Measurements from ENCODE around the gene CXXC5. TPM values are rescaled to one million over a fixed set of nuclear protein-coding genes. Genes with fewer than 3 reads are reported as not detected.
A peak's percentile ranks its signal among the peaks of the same experiment; 100 is the strongest.

The CXXC5 gene
- total RNA-seq, 1 donor = 317 TPM

DNA sequence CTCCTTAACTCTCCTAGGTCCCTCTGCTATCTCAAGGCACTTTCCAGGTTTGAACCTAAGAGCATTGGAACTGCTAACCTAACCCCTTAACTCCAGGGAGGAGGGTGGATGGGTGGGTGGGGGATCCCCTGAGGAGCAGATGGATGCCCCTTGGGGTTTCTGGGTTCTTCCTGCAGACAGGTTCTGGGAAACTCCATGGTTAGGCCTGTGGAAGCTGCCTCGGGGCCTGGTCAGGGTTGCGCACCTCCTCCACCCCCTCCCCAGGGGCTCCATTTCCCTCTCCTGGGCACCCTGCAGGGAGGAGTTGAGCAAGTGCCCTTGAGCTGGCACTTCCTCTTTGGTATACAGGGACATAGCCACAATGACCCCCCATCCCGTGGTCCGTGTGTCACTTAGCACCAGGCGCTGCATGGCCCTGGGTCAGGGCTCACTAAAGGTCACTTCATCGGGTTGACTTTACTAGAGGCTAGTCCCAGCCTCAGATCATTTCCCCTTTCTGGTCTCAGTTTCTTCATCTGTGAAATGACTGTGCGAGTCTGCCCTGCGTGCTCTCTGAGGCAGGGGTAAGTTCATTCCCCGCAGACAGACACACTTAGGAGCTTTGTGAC lies 16.0 kb downstream of the CXXC5 start:
- no peak for DNase-seq (ENCODE audit: low read depth in 2 of 3, low spot score in 2 of 3)

- DNase-seq (ENCODE audit: low read depth in 2 of 3, low spot score in 2 of 3) = no peak
These were observed 16.7 kb downstream of the CXXC5 start for GRCh38 chr5:139664727-139665351.

GRCh38 chr5:139665626-139666025 lies 17.5 kb downstream of the CXXC5 start:
- no peak for DNase-seq (ENCODE audit: low read depth in 2 of 3, low spot score in 2 of 3)

- no peak for DNase-seq (ENCODE audit: low read depth in 2 of 3, low spot score in 2 of 3)
These were observed 18.4 kb downstream of the CXXC5 start for GRCh38 chr5:139666551-139666950.

GRCh38 chr5:139667001-139667729 lies 19.0 kb downstream of the CXXC5 start:
- no peak for DNase-seq (ENCODE audit: low read depth in 2 of 3, low spot score in 2 of 3)

GRCh38 chr5:139667730-139668063 lies 19.5 kb downstream of the CXXC5 start:
- DNase-seq (ENCODE audit: low read depth in 2 of 3, low spot score in 2 of 3) = no peak

GRCh38 chr5:139668064-139668880 lies 20.1 kb downstream of the CXXC5 start:
- peak in 2 of 3 donors; percentile 68 to 69 for DNase-seq (ENCODE audit: low read depth in 2 of 3, low spot score in 2 of 3)

DNA sequence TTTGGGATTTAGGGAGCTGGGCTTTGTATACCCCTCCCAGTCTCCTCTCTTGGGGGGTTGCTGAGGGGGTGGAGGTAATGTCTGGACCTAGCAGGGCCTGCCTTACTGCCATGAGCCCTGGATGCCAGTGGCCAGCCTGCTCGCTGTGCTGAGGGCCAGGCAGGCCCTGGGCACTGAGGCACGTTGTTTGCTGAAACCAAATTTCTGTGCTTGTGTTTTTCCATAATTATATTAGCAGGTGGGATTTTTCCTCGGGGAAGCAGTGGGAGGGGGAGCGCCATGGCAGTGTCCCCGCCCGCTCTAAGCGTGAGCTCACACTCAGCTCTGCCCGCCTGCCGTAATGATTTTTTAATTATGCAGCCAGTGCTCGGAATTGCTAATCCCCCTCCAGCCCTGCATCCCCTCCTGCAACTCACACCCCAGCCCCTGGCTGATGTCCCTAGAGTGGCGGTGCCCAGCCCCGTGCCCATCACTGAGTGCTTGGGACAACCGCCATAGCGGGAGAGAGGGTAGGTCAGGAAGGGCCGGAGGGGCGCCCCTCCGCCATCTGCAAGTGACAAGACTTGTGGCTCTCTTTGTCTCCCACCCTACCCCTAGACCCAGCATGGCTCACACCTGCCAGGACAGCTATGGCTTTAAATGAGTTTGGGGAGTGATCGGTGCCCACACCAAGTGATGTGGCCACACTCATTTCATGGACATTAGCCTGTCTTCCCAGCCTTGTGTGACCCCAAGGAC lies 20.9 kb downstream of the CXXC5 start:
- DNase-seq (ENCODE audit: low read depth in 2 of 3, low spot score in 2 of 3) = no peak

DNA sequence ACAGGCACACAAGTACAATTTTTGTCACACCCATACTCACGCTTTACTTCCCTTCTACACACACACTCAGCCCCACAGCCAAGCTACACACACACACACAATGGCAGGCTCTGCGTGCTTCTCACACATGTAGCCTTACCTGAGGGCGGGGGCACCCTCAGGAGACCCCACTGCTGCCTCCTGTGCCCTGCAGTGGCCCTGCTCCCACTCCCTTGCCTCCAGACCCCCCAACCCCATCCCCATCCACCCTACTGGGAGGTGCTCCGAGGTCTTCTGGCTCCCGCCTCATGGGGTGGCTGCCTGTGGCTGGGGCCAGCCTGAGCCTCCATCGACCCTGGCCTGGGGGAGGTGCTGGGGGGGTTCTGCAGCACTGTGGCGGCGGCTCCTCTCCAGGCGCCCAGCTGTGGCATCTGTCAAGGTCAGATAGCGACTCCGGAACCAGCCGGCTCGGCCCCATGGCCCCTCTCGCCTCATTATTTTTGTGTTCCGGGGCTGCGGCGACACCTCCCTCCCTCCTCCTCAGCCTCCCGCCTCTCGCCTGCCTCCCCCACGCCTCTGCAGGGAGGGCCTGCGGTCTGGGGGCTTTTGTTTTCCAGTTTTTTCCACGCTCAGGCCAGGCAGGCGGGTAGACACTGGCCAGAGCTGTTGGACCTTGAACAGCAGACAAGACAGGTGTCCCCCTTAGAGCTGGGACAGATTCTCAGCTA lies 21.7 kb downstream of the CXXC5 start:
- DNase-seq (ENCODE audit: low read depth in 2 of 3, low spot score in 2 of 3) = peak in 2 of 3 donors; percentile 95 to 98

GRCh38 chr5:139670369-139671095 lies 22.4 kb downstream of the CXXC5 start:
- peak in 2 of 3 donors; percentile 88 to 97 for DNase-seq (ENCODE audit: low read depth in 2 of 3, low spot score in 2 of 3)

DNA sequence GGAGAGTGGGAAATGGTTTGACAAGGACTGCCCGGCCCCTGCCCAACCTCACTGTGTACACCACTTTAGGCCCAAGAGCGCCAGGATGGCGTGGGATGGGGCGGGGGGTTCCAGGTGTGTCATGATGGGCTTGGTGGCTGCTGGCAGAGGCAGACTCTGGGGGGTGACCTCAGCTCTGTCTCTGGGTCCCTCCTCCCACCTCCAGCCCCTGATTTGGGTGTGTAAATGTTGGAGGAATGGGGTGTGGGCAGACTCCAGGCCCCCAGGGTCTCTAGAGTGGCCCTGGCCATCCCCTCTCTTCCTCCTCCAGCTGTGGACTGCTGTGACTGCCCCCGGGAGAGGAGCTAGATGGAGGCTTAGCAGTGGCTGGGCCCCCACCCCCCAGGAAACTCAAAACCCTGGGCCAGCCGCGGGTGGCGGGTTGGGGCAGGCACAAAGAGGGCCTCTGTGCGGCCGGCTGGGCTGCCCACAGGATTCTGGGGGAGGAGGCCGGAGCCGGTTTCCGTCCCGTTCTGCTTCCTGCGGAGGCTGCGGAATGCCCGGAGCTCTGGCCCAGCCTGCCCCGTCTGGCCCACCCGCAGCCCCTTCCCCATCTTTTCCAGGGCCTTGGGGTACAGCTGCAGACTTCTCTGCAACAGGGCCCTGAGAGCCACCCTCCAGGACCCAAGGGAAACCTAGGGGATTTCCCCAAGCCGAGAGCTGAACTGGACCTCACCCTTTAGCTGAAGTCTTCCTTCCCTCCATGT lies 23.1 kb downstream of the CXXC5 start:
- no peak for DNase-seq (ENCODE audit: low read depth in 2 of 3, low spot score in 2 of 3)

- DNase-seq (ENCODE audit: low read depth in 2 of 3, low spot score in 2 of 3) = no peak
These were observed 27.1 kb downstream of the CXXC5 start for GRCh38 chr5:139675213-139675612.

DNA sequence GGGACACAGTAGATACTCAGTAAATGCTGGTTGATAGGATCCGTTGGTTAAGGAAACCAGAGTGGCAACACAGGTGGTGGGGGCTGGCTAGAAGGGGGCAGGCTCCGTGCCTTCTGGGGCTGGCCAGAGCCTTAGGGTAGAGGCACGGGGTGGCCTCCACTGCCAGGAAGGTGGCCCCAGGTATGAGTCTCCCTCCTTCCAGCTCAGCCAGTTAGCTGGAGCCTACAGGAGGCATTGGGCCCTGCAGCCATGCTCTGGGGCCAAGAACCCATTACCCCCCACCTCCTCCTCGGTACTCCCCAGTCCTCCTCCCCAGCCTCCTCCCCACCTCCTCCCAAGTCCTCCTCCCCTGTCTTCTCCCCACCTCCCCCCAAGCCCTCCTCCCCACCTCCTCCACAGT lies 27.7 kb downstream of the CXXC5 start:
- no peak for DNase-seq (ENCODE audit: low read depth in 2 of 3, low spot score in 2 of 3)

DNA sequence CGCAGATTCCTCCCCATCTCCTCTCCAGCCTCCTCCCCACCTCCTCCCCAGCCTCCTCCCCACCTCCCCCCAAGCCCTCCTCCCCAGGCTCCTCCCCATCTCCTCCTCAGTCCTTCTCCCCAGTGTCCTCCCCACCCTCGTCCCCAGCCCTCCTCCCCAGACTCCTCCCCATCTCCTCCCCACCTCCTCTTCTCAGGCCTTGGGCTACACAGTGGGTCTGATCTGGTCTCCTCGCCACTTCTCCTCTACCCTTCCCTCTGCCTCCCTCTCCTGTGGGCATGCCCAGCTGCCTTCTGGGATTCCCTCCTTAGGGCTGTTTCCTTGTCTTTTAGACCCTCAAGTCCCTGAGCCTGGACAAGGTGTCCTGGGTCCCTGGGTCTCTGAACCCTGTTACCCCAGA lies 28.3 kb downstream of the CXXC5 start:
- DNase-seq (ENCODE audit: low read depth in 2 of 3, low spot score in 2 of 3) = no peak

GRCh38 chr5:139676951-139677735 lies 29.0 kb downstream of the CXXC5 start:
- DNase-seq (ENCODE audit: low read depth in 2 of 3, low spot score in 2 of 3) = no peak

DNA sequence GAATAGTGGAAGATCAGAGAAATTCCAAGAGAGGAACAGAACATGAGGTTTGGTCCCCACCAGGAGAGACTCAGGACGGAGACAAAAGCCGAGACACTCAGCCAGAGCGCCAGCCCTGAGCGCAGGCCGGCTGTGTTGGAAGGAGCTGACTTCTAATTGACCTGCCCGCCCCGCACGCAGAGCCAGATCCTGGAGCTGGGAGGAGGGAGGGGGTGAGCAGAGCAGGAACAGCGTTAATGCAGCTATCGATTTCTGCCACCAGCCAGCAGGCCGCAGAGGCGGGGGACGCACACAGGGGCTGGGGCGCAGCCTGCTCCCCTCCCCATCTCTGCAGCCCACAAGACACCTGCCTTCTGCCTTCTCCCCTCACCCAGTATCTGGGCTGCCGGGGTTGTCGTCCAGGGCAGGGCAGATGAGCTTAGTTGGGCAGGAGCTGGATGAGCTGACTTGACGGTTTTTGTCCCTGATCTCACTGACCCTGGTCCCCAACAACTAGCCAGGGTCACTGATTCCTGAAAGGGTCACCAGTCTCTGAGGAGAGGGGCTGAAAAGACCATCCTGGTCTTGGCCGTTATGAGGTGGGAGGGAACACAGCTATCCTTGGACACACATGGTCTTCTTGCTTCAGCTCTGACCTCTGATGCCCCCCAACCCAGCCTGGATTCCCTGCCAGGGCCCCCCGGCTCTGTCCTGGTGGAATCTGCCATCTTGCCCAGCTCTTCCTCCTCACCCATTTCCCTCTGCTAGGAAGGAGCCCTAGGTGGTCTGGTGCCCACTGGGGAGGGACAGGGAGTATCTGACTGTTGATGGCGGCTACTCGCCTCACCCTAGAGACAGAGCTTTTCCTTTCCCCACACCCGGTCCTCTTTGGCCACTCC lies 29.8 kb downstream of the CXXC5 start:
- no peak for DNase-seq (ENCODE audit: low read depth in 2 of 3, low spot score in 2 of 3)
